H1 (cell line): ENCODE results near the gene FCHSD1. TPM values are rescaled to one million over a fixed set of nuclear protein-coding genes. Genes with fewer than 3 reads are reported as not detected.

Source experiments
- CEBPB ChIP-seq: IDR thresholded peaks from 2 replicates; pipeline ENCODE4 v1.6.1; 2012; ENCODE audit warnings: low read depth, low read length
- JUN ChIP-seq: IDR thresholded peaks from 2 replicates; pipeline ENCODE4 v1.6.1; 2011; ENCODE audit warnings: low read depth, mild to moderate bottlenecking, improper control_type of control experiment, low read length
- POU5F1 ChIP-seq: IDR thresholded peaks from 2 replicates; pipeline ENCODE4 v1.6.1; 2011; ENCODE audit warnings: low read depth, mild to moderate bottlenecking, low read length, moderate library complexity
- SAP30 ChIP-seq: fragments of 300-600 bp; sonication (generic); IDR thresholded peaks from 2 replicates; pipeline ENCODE4 v1.7.1; 2012; ENCODE audit warnings: low read length, moderate library complexity, mild to moderate bottlenecking, inconsistent platforms; ENCODE audit not compliant: insufficient read depth, insufficient replicate concordance
- polyA plus RNA-seq, 7 experiments: library from polyadenylated mRNA; depleted of rRNA in 3 of 7; stranded (reverse) in 5 of 7; unstranded in 2 of 7; fragments of >200 nt in 5 of 7; fragments of 200-250 nt in 2 of 7; gene quantifications; 1 replicate in 5 of 7; 2 replicates in 1 of 7; 4 replicates in 1 of 7; pipeline versions ENCODE4 v1.2.1 to v1.2.3, GENCODE V29; 2011 to 2013; ENCODE audit warnings: missing spikeins in 2 of 7, mixed read lengths in 2 of 7
- total RNA-seq: library from RNA; stranded (reverse); fragmentation: NEBNext Ultra II Directional; extraction: Animal tissue kit (Norgen Biotek cat#: 25700); gene quantifications from 2 replicates; pipeline ENCODE4 v1.2.1, GENCODE V29; 2021
- TF ChIP-seq, protein P1 (sequence below): fragments of 300-600 bp; sonication (generic); IDR thresholded peaks from 2 replicates; pipeline ENCODE4 v1.7.1; 2012; ENCODE audit warnings: low read length, moderate library complexity, mild to moderate bottlenecking, inconsistent platforms; ENCODE audit not compliant: insufficient replicate concordance

The FCHSD1 gene
- total and polyA plus RNA-seq, 2 of the 8 experiments (the other 6 are each of a cell fraction or from before 2014, with no cell fraction given), result 22.0 to 30.1 TPM

GRCh38 chr5:141685591-141685990 lies 34.4 kb upstream of the FCHSD1 start (continued):
- TF ChIP-seq, protein P1, sequence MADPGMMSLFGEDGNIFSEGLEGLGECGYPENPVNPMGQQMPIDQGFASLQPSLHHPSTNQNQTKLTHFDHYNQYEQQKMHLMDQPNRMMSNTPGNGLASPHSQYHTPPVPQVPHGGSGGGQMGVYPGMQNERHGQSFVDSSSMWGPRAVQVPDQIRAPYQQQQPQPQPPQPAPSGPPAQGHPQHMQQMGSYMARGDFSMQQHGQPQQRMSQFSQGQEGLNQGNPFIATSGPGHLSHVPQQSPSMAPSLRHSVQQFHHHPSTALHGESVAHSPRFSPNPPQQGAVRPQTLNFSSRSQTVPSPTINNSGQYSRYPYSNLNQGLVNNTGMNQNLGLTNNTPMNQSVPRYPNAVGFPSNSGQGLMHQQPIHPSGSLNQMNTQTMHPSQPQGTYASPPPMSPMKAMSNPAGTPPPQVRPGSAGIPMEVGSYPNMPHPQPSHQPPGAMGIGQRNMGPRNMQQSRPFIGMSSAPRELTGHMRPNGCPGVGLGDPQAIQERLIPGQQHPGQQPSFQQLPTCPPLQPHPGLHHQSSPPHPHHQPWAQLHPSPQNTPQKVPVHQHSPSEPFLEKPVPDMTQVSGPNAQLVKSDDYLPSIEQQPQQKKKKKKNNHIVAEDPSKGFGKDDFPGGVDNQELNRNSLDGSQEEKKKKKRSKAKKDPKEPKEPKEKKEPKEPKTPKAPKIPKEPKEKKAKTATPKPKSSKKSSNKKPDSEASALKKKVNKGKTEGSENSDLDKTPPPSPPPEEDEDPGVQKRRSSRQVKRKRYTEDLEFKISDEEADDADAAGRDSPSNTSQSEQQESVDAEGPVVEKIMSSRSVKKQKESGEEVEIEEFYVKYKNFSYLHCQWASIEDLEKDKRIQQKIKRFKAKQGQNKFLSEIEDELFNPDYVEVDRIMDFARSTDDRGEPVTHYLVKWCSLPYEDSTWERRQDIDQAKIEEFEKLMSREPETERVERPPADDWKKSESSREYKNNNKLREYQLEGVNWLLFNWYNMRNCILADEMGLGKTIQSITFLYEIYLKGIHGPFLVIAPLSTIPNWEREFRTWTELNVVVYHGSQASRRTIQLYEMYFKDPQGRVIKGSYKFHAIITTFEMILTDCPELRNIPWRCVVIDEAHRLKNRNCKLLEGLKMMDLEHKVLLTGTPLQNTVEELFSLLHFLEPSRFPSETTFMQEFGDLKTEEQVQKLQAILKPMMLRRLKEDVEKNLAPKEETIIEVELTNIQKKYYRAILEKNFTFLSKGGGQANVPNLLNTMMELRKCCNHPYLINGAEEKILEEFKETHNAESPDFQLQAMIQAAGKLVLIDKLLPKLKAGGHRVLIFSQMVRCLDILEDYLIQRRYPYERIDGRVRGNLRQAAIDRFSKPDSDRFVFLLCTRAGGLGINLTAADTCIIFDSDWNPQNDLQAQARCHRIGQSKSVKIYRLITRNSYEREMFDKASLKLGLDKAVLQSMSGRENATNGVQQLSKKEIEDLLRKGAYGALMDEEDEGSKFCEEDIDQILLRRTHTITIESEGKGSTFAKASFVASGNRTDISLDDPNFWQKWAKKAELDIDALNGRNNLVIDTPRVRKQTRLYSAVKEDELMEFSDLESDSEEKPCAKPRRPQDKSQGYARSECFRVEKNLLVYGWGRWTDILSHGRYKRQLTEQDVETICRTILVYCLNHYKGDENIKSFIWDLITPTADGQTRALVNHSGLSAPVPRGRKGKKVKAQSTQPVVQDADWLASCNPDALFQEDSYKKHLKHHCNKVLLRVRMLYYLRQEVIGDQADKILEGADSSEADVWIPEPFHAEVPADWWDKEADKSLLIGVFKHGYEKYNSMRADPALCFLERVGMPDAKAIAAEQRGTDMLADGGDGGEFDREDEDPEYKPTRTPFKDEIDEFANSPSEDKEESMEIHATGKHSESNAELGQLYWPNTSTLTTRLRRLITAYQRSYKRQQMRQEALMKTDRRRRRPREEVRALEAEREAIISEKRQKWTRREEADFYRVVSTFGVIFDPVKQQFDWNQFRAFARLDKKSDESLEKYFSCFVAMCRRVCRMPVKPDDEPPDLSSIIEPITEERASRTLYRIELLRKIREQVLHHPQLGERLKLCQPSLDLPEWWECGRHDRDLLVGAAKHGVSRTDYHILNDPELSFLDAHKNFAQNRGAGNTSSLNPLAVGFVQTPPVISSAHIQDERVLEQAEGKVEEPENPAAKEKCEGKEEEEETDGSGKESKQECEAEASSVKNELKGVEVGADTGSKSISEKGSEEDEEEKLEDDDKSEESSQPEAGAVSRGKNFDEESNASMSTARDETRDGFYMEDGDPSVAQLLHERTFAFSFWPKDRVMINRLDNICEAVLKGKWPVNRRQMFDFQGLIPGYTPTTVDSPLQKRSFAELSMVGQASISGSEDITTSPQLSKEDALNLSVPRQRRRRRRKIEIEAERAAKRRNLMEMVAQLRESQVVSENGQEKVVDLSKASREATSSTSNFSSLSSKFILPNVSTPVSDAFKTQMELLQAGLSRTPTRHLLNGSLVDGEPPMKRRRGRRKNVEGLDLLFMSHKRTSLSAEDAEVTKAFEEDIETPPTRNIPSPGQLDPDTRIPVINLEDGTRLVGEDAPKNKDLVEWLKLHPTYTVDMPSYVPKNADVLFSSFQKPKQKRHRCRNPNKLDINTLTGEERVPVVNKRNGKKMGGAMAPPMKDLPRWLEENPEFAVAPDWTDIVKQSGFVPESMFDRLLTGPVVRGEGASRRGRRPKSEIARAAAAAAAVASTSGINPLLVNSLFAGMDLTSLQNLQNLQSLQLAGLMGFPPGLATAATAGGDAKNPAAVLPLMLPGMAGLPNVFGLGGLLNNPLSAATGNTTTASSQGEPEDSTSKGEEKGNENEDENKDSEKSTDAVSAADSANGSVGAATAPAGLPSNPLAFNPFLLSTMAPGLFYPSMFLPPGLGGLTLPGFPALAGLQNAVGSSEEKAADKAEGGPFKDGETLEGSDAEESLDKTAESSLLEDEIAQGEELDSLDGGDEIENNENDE, result no peak
- TF ChIP-seq SAP30 (no peak), CEBPB (no peak), JUN (no peak), POU5F1 (no peak)
